Esophagus muscularis mucosa (tissue), 4 donors: Measurements from ENCODE around the gene PIK3R2. TPM values are rescaled to one million over a fixed set of nuclear protein-coding genes. Genes with fewer than 3 reads are reported as not detected.

Experiments
- DNase-seq: peaks from one replicate; pipeline ENCODE4 v3.0.0-alpha.2; 2017; ENCODE audit errors: extremely low spot score
- H3K27ac ChIP-seq, 4 donors: fragments of 200-600 bp; sonication (generic); replicated peaks in 1 of 4; 1 replicate in 3 of 4; 2 replicates in 1 of 4; pipeline ENCODE4 v1.5.1; 2016 to 2019; ENCODE audit warnings: mild to moderate bottlenecking in 1 of 4
- H3K27me3 ChIP-seq, 4 donors: fragments of 200-600 bp; sonication (generic); one replicate each; pipeline versions ENCODE4 v1.5.1 to v1.6.0; 2016 to 2019
- H3K36me3 ChIP-seq, 4 donors: fragments of 200-600 bp; sonication (generic); one replicate each; pipeline ENCODE4 v1.5.1; 2016 to 2019
- H3K4me1 ChIP-seq, 4 donors: fragments of 200-600 bp; sonication (generic); one replicate each; pipeline ENCODE4 v1.5.1; 2016 to 2019
- H3K4me3 ChIP-seq, 4 donors: fragments of 200-600 bp; sonication (generic); 1 replicate in 2 of 4; 2 replicates in 2 of 4; pipeline ENCODE4 v1.5.1; 2016 to 2019; ENCODE audit warnings: mild to moderate bottlenecking in 4 of 4, moderate library complexity in 1 of 4
- H3K9me3 ChIP-seq, 4 donors: fragments of 200-600 bp; sonication (generic); 1 replicate in 3 of 4; 2 replicates in 1 of 4; pipeline ENCODE4 v1.5.1; 2016 to 2019
- CTCF ChIP-seq, 3 experiments: fragments of 200-600 bp in 2 of 3; fragments of 450-650 bp in 1 of 3; sonication (generic) in 2 of 3; IDR thresholded peaks; one replicate each; pipeline ENCODE4 v1.5.1; 2017 to 2019; ENCODE audit warnings: antibody characterized with exemption in 3 of 3, mild to moderate bottlenecking in 2 of 3, moderate library complexity in 1 of 3
- EP300 ChIP-seq: sonication (generic); formaldehyde crosslinking; IDR thresholded peaks from one replicate; pipeline ENCODE4 v1.6.1; 2017; ENCODE audit warnings: antibody characterized with exemption
- POLR2A ChIP-seq: fragments of 450-650 bp; IDR thresholded peaks from one replicate; pipeline ENCODE4 v1.6.1; 2017; ENCODE audit warnings: antibody characterized with exemption, moderate library complexity, mild to moderate bottlenecking, low read depth
- POLR2AphosphoS5 ChIP-seq, 2 donors: sonication (generic); formaldehyde crosslinking; IDR thresholded peaks; one replicate each; pipeline ENCODE4 v1.6.1; 2017; ENCODE audit warnings: antibody characterized with exemption in 2 of 2
- WGBS: methylation state at CpG from one replicate; pipeline ENCODE4 v1.1.5; 2018; 5-methylcytosine and 5-hydroxymethylcytosine counted together
- intact Hi-C: fragments of 100-400 bp; cut with DNase I; formaldehyde crosslinking; loops from one replicate; pipeline ENCODE4 v1.15.1; 2023
- total RNA-seq, 4 donors: library from RNA; depleted of rRNA; stranded (reverse); fragments of >200 nt; gene quantifications; one replicate each; pipeline versions ENCODE4 v1.1.0 to v1.2.1, GENCODE V29; 2016

PIK3R2 gene
- total RNA-seq, 4 donors from 2014 or later = 4.2 to 32.2 (median 19.4) TPM

DNA sequence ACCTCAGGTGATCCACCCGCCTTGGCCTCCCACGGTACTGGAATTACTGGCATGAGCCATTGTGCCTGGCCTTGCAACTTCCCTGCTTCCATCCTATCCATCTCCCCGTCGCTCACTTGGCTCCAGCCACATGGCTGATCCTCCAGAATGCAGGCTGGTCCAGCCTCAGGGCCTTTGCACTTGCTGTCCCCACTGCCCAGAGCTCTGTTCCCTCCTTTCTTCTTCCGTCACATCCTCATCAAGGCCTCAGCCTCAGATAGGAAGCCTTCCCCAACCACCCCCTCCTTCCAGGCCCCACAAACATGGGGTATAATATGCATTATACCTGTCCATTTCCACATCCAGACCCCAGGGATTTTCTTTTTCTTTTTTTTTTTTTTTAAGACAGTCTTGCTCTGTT lies 39.1 kb upstream of the PIK3R2 start:
- H3K4me3 ChIP-seq = no peak overlapping the region
- no peak for TF ChIP-seq EP300
- H3K27me3 ChIP-seq = peaks cover 0 to 14% (median 2%) of the 10 kb centered on the region in 4 donors
- 95% methylated on average over 5 of the region's 5 CpGs for WGBS
- H3K27ac ChIP-seq = no peak overlapping the region
- H3K9me3 ChIP-seq = no peaks in the 10 kb centered on the region
- no peak for DNase-seq
- intact Hi-C loops = loop anchor here (2.0 to 5.0 kb wide), 3 partner anchors 38 to 139 kb away; partner anchors contain the start of gene PIK3R2
- peaks cover 27 to 46% (median 40%) of the 10 kb centered on the region in 4 donors for H3K4me1 ChIP-seq
- H3K36me3 ChIP-seq = no peaks in the 10 kb centered on the region

- Histone ChIP-seq H3K4me3 (no peak overlapping the region), H3K27ac (no peak overlapping the region), H3K27me3 (peaks cover 0 to 12% (median 2%) of the 10 kb centered on the region in 4 donors), H3K9me3 (no peaks in the 10 kb centered on the region), H3K4me1 (peaks cover 30 to 48% (median 42%) of the 10 kb centered on the region in 4 donors), H3K36me3 (no peaks in the 10 kb centered on the region)
- 83% methylated on average over 4 of the region's 4 CpGs for WGBS
- intact Hi-C loops = loop anchor here (5.0 kb wide), 1 partner anchor 38 kb away; the partner anchor contains the start of gene PIK3R2
- no peak for TF ChIP-seq POLR2AphosphoS5 (IDR thresholded peaks at IDR 0.05)
- no peak for TF ChIP-seq POLR2A
- TF ChIP-seq CTCF (IDR thresholded peaks at IDR 0.05) = no peak
- TF ChIP-seq EP300 = no peak
- DNase-seq = no peak
Observed at GRCh38 chr19:18114483-18114882, 38.5 kb upstream of the PIK3R2 start.

DNA sequence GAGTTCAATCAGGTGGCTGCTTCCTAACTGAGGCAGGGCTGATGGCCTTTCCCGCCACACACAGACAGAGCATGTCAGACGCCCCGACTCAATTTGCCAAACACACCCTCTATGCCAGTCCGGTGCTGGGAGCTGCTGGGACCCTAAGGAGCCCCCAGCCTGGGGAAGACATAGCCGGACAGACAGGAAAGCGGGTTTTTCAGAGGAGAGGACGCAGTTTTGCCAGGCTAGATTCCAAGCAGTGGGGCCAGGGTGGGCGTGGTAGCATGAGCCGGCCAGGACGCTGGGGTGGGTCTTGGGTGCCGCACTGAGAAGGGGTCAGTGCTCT lies 35.6 kb upstream of the PIK3R2 start:
- Histone ChIP-seq H3K9me3 (no peaks in the 10 kb centered on the region), H3K4me1 (peaks cover 19 to 38% (median 27%) of the 10 kb centered on the region in 4 donors), H3K27me3 (no peaks in the 10 kb centered on the region), H3K27ac (peak overlapping the region in 2 of 4 donors; percentile 74 to 82), H3K4me3 (peak overlapping the region; percentile 69 to 77 (median 73)), H3K36me3 (peaks cover 0 to 10% (median 1%) of the 10 kb centered on the region in 4 donors)
- TF ChIP-seq POLR2A (no peak), CTCF (IDR thresholded peaks at IDR 0.05) (no peak), POLR2AphosphoS5 (IDR thresholded peaks at IDR 0.05) (no peak)
- intact Hi-C loops = no loop called here
- 26% methylated on average over 11 of the region's 11 CpGs for WGBS
- no peak for DNase-seq

DNA sequence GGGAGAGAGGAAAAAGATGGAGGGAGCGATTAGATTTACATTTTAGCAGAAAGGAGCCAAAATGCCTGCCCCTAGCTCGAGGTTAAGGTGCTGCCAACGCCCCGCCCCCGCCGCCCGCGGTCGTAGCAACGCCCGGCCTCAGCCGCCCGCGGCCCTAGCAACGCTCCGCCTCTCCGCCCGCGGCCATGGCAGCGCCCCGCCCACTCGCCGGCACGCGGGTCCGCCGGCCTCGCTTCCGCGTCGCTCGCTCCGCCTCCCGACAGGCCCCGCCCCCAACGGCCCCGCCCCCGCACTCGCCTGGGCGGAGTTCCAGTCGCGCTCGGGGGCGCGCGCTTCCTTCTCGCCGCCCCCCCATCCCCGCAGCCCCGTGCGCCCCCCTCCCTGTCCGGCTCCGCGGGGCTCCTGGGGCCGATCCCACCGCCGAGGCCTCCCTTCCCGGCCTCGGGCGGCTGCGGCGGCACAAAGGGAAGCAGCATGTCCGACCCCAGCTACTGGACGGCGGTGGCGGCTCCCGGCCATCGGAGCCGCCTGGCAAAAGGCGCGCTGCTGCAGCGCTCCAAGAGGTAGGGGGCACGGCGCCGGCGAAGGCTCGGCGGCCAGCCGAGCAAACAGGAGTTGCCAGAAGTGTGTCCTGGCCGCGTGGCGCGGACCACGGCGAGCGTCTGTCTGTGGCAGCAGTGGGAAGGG lies 35.1 kb upstream of the PIK3R2 start:
- H3K27me3 ChIP-seq = no peaks in the 10 kb centered on the region
- H3K9me3 ChIP-seq = no peaks in the 10 kb centered on the region
- H3K4me3 ChIP-seq = peak overlapping the region; percentile 69 to 77 (median 73)
- DNase-seq = peak; percentile 95
- intact Hi-C loops = no loop called here
- peaks cover 19 to 35% (median 27%) of the 10 kb centered on the region in 4 donors for H3K4me1 ChIP-seq
- H3K36me3 ChIP-seq = peaks cover 0 to 15% (median 1%) of the 10 kb centered on the region in 4 donors
- 0% methylated on average over 11 of the region's 86 CpGs for whole genome bisulfite sequencing
- TF ChIP-seq EP300 (no peak), POLR2AphosphoS5 (IDR thresholded peaks at IDR 0.05) (no peak), CTCF (IDR thresholded peaks at IDR 0.05) (no peak), POLR2A (no peak)
- H3K27ac ChIP-seq = peak overlapping the region; percentile 74 to 82 (median 78)

- no peak for TF ChIP-seq EP300
- no peak for TF ChIP-seq POLR2AphosphoS5 (IDR thresholded peaks at IDR 0.05)
- TF ChIP-seq CTCF (IDR thresholded peaks at IDR 0.05) = no peak
- no peak for TF ChIP-seq POLR2A
- intact Hi-C loops = no loop called here
Observed at GRCh38 chr19:18118420-18119012, 34.4 kb upstream of the PIK3R2 start.

More at GRCh38 chr19:18118420-18119012, 34.4 kb upstream of the PIK3R2 start:
- peaks cover 19 to 31% (median 27%) of the 10 kb centered on the region in 4 donors for H3K4me1 ChIP-seq
- no peak for DNase-seq
- H3K27me3 ChIP-seq = no peaks in the 10 kb centered on the region
- H3K27ac ChIP-seq = peak overlapping the region; percentile 74 to 82 (median 78)
- 24% methylated on average over 11 of the region's 14 CpGs for WGBS
- H3K4me3 ChIP-seq = peak overlapping the region; percentile 69 to 77 (median 73)
- H3K9me3 ChIP-seq = no peaks in the 10 kb centered on the region
- peaks cover 0 to 22% (median 3%) of the 10 kb centered on the region in 4 donors for H3K36me3 ChIP-seq
